ENCODE measurements around the gene NGEF. TPM values are rescaled to one million over a fixed set of nuclear protein-coding genes. Genes with fewer than 3 reads are reported as not detected.

NGEF gene
- total and polyA plus RNA-seq, 12 donors, result 10.1 to 467 (median 46.1) TPM

DNA sequence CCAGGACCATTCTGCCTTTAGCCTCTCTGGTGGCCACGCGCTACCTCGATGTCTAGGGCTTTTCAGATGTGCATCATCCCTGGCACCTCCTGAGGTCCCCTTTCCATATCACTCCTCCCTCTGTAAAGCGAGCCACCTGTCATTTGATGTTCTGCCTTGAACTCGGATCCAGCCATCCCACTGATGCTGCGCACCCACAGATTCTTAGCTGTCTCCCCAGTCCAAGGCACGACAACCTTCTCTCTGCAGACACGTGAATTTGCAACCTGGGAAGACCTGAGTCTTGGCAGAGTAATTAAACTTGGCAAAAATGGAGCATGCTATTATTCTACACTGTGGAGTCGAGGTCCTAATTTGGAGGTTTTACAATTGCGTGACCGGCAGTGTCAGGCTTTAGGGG is 61.9 kb downstream of the NGEF start:
- Histone ChIP-seq H3K4me1 (replicated peaks in 1 of 2) (no peaks in the 10 kb centered on the region), H3K27me3 (no peaks in the 10 kb centered on the region), H3K36me3 (replicated peaks in 1 of 2) (no peaks in the 10 kb centered on the region), H3K4me3 (no peak overlapping the region), H3K9me3 (replicated peaks in 1 of 3) (no peaks in the 10 kb centered on the region), H3K27ac (no peak overlapping the region)
- WGBS, 4 donors, result 91 to 95% (median 93%) methylated on average over 11 of the region's 11 CpGs
- intact Hi-C loops (cut with DNase I), result no loop called here
- TF ChIP-seq POLR2A (IDR thresholded peaks at IDR 0.05), result no peak
- TF ChIP-seq, protein P1, sequence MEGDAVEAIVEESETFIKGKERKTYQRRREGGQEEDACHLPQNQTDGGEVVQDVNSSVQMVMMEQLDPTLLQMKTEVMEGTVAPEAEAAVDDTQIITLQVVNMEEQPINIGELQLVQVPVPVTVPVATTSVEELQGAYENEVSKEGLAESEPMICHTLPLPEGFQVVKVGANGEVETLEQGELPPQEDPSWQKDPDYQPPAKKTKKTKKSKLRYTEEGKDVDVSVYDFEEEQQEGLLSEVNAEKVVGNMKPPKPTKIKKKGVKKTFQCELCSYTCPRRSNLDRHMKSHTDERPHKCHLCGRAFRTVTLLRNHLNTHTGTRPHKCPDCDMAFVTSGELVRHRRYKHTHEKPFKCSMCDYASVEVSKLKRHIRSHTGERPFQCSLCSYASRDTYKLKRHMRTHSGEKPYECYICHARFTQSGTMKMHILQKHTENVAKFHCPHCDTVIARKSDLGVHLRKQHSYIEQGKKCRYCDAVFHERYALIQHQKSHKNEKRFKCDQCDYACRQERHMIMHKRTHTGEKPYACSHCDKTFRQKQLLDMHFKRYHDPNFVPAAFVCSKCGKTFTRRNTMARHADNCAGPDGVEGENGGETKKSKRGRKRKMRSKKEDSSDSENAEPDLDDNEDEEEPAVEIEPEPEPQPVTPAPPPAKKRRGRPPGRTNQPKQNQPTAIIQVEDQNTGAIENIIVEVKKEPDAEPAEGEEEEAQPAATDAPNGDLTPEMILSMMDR (IDR thresholded peaks at IDR 0.05), result no peak
- no peak for DNase-seq

DNA sequence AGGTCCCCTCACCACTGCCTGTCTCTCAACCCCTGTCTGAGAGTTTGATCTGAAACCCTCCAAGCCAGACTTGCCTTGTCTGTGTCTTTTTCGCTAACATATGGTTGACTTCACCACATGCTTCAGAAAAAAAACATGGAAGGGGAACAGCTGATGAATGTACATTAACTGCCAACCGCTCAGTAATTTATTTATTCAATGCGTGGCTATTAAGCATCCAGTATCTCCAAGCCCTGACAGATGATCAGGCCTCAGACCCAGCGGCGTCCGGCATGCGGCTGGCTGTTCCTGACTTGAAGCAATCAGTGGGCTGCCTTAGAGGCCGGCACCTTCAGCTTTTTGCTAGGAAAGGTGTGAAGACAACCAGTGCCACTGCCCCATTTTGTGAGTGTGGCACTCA is 62.3 kb downstream of the NGEF start:
- TF ChIP-seq POLR2A (IDR thresholded peaks at IDR 0.05), result no peak
- TF ChIP-seq, protein P1 (IDR thresholded peaks at IDR 0.05), result no peak
- intact Hi-C loops (cut with DNase I), result no loop called here
- H3K27ac ChIP-seq, result no peak overlapping the region
- no peaks in the 10 kb centered on the region for H3K4me1 ChIP-seq (replicated peaks in 1 of 2)
- no peaks in the 10 kb centered on the region for H3K27me3 ChIP-seq
- WGBS, 4 donors, result 80 to 87% (median 83%) methylated on average over 5 to 8 of the region's 8 CpGs
- no peak overlapping the region for H3K4me3 ChIP-seq
- DNase-seq, result no peak
- H3K36me3 ChIP-seq (replicated peaks in 1 of 2), result no peaks in the 10 kb centered on the region
- no peaks in the 10 kb centered on the region for H3K9me3 ChIP-seq (replicated peaks in 1 of 3)

DNA sequence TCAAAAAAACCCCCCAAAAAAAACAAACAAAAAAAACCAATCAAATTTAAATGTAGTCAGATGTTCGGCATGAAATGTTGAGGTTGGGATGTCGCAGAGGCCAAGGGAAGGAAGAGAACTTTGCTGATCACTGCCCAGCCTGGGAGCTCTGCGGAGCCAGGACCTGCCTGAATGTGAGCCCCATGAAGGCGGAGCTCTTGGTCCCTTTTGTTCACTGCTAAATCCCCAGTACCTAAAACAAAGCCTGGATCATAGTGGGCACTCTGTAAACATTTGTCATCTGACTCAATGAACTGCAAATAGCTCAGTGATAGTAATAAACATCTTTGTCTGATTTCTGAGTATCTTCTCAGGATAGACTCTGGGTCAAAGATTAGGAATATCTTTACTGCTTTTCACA is 64.0 kb downstream of the NGEF start:
- no peak for TF ChIP-seq POLR2A (IDR thresholded peaks at IDR 0.05)
- TF ChIP-seq, protein P1 (IDR thresholded peaks at IDR 0.05), result no peak
- 83 to 97% (median 92%) methylated on average over 4 of the region's 4 CpGs for WGBS, 4 donors

DNA sequence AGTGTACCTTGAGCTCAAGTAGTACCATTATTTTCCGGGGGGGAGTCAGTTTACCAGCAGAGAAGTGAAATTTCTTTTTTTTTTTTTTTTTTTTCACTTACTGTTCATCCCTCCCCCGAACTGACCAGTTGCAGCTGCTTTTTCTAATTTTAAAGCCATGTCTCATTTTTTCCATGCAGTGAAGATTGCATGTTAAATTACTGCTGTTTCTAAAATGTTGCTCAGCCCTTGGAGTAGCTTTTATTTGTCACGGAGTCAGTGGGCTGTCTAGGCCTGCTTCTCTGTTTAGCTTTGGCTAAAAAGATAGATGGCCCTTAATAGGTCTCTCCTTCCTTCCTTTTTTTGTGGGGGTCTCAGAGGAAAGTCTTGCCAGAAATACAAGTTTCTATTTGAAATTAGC is 70.2 kb downstream of the NGEF start:
- DNase-seq, result no peak
- Histone ChIP-seq H3K27me3 (no peaks in the 10 kb centered on the region), H3K4me3 (no peak overlapping the region), H3K4me1 (replicated peaks in 1 of 2) (no peaks in the 10 kb centered on the region), H3K27ac (no peak overlapping the region), H3K36me3 (replicated peaks in 1 of 2) (no peaks in the 10 kb centered on the region), H3K9me3 (replicated peaks in 1 of 3) (no peaks in the 10 kb centered on the region)
- TF ChIP-seq POLR2A (IDR thresholded peaks at IDR 0.05), result no peak
- TF ChIP-seq, protein P1 (IDR thresholded peaks at IDR 0.05), result no peak
- intact Hi-C loops (cut with DNase I), result no loop called here
- 71 to 82% (median 77%) methylated on average over 3 of the region's 3 CpGs for WGBS, 4 donors

More for the DNA sequence above, 64.0 kb downstream of the NGEF start:
- intact Hi-C loops (cut with DNase I), result no loop called here
- Histone ChIP-seq H3K9me3 (replicated peaks in 1 of 3) (no peaks in the 10 kb centered on the region), H3K27ac (no peak overlapping the region), H3K27me3 (no peaks in the 10 kb centered on the region), H3K36me3 (replicated peaks in 1 of 2) (no peaks in the 10 kb centered on the region), H3K4me1 (replicated peaks in 1 of 2) (no peaks in the 10 kb centered on the region), H3K4me3 (no peak overlapping the region)
- DNase-seq, result no peak

Measured in adrenal gland (tissue), 12 donors.